ENCODE measurements around the gene PIK3R2.
A peak's percentile ranks its signal among the peaks of the same experiment; 100 is the strongest.
"Not testable (repeated sequence)": the region's sequence is repeated elsewhere in the genome, so short reads cannot be mapped to it uniquely, and the experiment has no call there.

The PIK3R2 gene

DNA sequence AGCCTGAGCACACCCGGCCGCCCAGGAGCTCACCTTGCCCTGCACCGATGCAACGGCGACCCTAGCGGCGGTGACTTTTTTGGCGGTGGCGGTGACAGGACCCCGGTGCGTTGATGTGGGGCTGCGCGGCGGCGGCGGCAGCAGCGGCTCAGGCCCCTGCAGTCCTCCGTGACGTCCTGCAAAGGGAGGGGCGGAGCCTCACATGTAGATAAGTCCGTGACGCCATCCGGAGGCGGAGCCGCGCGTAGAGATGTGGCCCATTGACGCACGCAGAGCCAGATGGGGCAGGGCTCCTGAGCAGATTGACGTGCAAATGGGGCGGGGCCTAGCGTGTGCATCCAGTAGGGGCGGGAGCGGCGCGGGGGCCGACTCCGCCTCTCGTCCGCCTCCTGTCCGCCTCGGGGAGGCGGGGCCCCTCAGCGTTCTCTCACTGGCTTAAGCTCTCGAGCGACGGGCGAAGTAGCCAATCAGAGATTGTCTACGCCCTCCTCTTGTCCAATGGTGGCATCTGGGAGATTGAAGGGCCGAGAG is 51.0 kb downstream of the PIK3R2 start, which contains the start of gene RAB3A:
TSS of gene RAB3A (minus strand) at position 180 of the 531 bp plus-strand sequence. CDS start 1,302 bp downstream, outside the sequence.
- peak; percentile 100 for DNase-seq (ENCODE audit: low read depth, low spot score)

- DNase-seq (ENCODE audit: low read depth, low spot score): no peak
Measured at GRCh38 chr19:18204394-18205199, 51.6 kb downstream of the PIK3R2 start.

DNA sequence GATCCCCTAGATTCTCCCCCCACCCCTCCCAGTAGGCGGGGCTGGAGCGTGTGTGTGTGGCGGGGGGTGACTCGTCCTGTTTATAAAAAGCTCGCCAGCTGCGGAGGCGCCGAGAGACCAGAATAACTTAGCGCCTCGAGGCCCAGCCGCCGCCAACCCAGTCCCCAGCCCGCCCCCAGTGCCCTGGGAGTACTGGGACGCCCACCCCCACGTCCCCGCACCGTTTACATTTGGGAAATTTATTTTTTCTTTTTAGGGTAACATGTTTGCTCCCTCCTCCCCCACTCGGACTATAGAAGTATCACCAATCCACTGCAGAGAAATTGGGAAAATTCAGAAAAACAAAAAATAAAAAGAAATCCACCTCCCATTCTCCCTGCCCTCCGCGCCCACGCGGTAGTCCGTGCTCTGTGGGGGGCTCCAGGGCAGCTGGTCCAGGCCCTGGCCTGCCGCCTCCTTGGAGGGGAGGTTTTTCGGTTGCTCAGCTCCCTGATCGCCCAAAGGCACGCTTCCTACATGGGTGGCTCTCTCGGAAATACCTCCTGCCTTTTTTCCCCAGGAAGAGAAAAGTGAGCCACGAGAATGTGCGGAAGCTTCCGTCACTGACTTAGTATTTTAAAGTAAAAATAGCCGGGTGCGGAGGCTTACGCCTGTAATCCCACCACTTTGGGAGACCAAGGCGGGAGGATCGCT is 52.4 kb downstream of the PIK3R2 start:
- no peak for DNase-seq (ENCODE audit: low read depth, low spot score)

- no peak for DNase-seq (ENCODE audit: low read depth, low spot score)
Measured at GRCh38 chr19:18206018-18206417, 53.1 kb downstream of the PIK3R2 start.

DNA sequence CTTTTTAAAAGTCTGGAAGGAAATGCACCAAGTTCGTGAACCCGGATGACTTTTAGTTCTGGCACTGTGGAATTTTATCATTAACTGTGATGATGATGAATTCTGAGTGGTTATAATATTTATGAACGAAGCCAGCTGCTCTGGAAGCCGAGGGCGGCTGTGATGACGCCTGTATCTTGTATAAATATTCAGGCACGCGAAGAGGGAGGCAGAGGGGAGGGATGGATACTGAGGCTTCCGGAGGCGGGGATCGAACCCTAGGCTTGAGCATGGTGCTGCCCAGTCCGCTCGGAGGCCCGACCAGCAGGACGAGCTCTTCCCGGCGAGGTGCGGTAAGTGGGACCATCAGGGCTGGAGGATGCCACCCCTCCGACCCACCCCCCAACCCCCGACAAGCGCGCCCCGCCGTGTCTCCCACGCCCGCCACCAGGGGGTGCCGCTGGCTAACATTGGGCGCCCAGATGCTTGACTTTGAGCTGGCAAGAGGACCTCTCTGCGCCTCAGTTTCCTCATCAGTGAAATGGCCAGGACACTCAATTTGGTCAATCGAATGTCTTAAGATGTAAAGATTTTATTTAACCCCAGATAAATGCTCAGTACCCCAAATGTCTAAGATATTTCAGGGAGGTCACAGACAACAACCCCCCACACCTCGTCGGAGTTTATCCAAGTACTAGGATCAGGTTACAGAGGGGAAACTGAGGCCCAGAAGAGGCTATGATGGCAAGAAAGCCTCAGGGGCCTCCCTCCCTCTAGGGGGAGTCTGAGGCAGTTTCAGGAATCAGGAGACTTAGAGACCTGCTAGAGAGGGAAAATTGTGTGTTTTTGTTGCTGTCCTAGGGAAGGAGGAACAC is 55.4 kb downstream of the PIK3R2 start:
- DNase-seq (ENCODE audit: low read depth, low spot score): no peak

DNA sequence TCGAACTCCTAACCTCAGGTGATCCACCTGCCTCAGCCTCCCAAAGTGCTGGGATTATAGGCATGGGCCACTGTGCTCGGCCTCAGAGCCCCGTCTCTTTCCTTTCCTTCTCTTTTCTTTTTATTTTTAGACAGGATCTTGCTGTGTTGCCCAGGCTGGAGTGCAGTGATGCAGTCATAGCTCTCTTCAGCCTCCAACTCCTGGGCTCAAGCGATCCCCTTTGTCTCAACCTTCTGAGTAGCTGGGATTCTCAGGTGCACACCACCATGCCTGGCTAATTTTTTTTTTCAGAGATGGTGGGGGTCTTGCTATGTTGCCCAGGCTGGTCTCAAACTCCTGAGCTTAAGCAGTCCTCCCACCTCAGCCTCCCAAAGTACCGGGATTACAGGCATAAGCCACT is 56.9 kb downstream of the PIK3R2 start:
- DNase-seq (ENCODE audit: low read depth, low spot score): not testable (repeated sequence)

GRCh38 chr19:18211683-18212082 is 58.7 kb downstream of the PIK3R2 start:
- no peak for DNase-seq (ENCODE audit: low read depth, low spot score)

- no peak for DNase-seq (ENCODE audit: low read depth, low spot score)
Measured at GRCh38 chr19:18214779-18215433, 61.9 kb downstream of the PIK3R2 start.

GRCh38 chr19:18216789-18217188 is 63.8 kb downstream of the PIK3R2 start:
- no peak for DNase-seq (ENCODE audit: low read depth, low spot score)

- no peak for DNase-seq (ENCODE audit: low read depth, low spot score)
Measured at GRCh38 chr19:18218159-18218558, 65.2 kb downstream of the PIK3R2 start.

- no peak for DNase-seq (ENCODE audit: low read depth, low spot score)
Measured at GRCh38 chr19:18218600-18218999, 65.6 kb downstream of the PIK3R2 start.
